Smooth muscle cell (in vitro differentiated cells): Measurements from ENCODE around the gene ALOX15B. TPM values are rescaled to one million over a fixed set of nuclear protein-coding genes. Genes with fewer than 3 reads are reported as not detected.

ENCODE experiments used
- DNase-seq: peaks from one replicate; lab custom pipeline; 2025; ENCODE audit not compliant: unreplicated experiment; lab: John Stamatoyannopoulos, UW
- H2AFZ ChIP-seq: fragments of 200-600 bp; sonication (generic); 2 replicates; pipeline ENCODE4 v1.6.0; 2016; ENCODE audit warnings: antibody characterized with exemption, low read depth, mild to moderate bottlenecking
- H3F3A ChIP-seq: fragments of 200-600 bp; sonication (generic); 2 replicates; pipeline ENCODE4 v1.6.0; 2017; ENCODE audit warnings: antibody characterized with exemption, low read depth
- H3K27ac ChIP-seq: fragments of 200-600 bp; sonication (generic); 2 replicates; pipeline ENCODE4 v1.5.1; 2016; ENCODE audit warnings: low read depth, mild to moderate bottlenecking
- H3K27me3 ChIP-seq: fragments of 200-600 bp; sonication (generic); 2 replicates; pipeline ENCODE4 v1.6.1; 2016; ENCODE audit warnings: low read depth, mild to moderate bottlenecking
- H3K36me3 ChIP-seq: fragments of 200-600 bp; sonication (generic); 2 replicates; pipeline ENCODE4 v1.5.1; 2016; ENCODE audit warnings: low read depth
- H3K4me1 ChIP-seq: fragments of 200-600 bp; sonication (generic); 2 replicates; pipeline ENCODE4 v1.5.1; 2016; ENCODE audit warnings: low read depth
- H3K4me2 ChIP-seq: fragments of 200-600 bp; sonication (generic); 2 replicates; pipeline ENCODE4 v1.6.0; 2016; ENCODE audit warnings: mild to moderate bottlenecking
- H3K4me3 ChIP-seq: fragments of 200-600 bp; sonication (generic); 2 replicates; pipeline ENCODE4 v1.5.1; 2016; ENCODE audit warnings: mild to moderate bottlenecking
- H3K79me2 ChIP-seq: fragments of 200-600 bp; sonication (generic); 2 replicates; pipeline ENCODE4 v1.6.0; 2016; ENCODE audit warnings: low read depth, mild to moderate bottlenecking
- H3K9ac ChIP-seq: fragments of 200-600 bp; sonication (generic); 2 replicates; pipeline ENCODE4 v1.6.0; 2016; ENCODE audit warnings: low read depth
- H3K9me3 ChIP-seq: fragments of 200-600 bp; sonication (generic); replicated peaks from 2 replicates; pipeline ENCODE4 v1.5.1; 2016; ENCODE audit warnings: low read depth
- H4K20me1 ChIP-seq: fragments of 200-600 bp; sonication (generic); 2 replicates; pipeline ENCODE4 v1.6.0; 2016; ENCODE audit warnings: low read depth
- CTCF ChIP-seq: fragments of 200-600 bp; sonication (generic); IDR thresholded peaks from 2 replicates; pipeline ENCODE4 v1.5.1; 2017; ENCODE audit warnings: borderline replicate concordance, mild to moderate bottlenecking, antibody characterized with exemption; ENCODE audit not compliant: insufficient read depth, poor library complexity, severe bottlenecking
- WGBS: methylation state at CpG from one replicate; pipeline ENCODE4 v1.1.7; 2016; ENCODE audit warnings: low lambda C conversion rate; 5-methylcytosine and 5-hydroxymethylcytosine counted together
- polyA plus RNA-seq: library from polyadenylated mRNA; unstranded; fragments of >200 nt; fragmentation: Nextera tagmentation; extraction: Ambion mirVana; gene quantifications from 2 replicates; pipeline ENCODE4 v1.2.1, GENCODE V29; 2016
- total RNA-seq: library from RNA; depleted of rRNA; stranded (reverse); fragments of >200 nt; gene quantifications from 2 replicates; pipeline ENCODE4 v1.2.3, GENCODE V29; 2014

The ALOX15B gene
- total and polyA plus RNA-seq, 2 experiments from 2014 or later, result 0.27 to 0.69 TPM

- Histone ChIP-seq H3F3A (no peaks in the 10 kb centered on the region), H3K9me3 (no peaks in the 10 kb centered on the region), H3K27me3 (peaks cover 9% of the 10 kb centered on the region), H3K9ac (no peak overlapping the region), H3K36me3 (no peaks in the 10 kb centered on the region), H3K27ac (no peak overlapping the region), H3K4me1 (peaks cover 15% of the 10 kb centered on the region), H2AFZ (no peak overlapping the region), H4K20me1 (no peaks in the 10 kb centered on the region), H3K79me2 (no peaks in the 10 kb centered on the region), H3K4me3 (no peak overlapping the region), H3K4me2 (peak overlapping the region; percentile 21)
- TF ChIP-seq CTCF, result no peak
- WGBS, result 58% methylated on average over 3 of the region's 3 CpGs
- no peak for DNase-seq
Measured at GRCh38 chr17:8018436-8018835, 20.4 kb upstream of the ALOX15B start.

GRCh38 chr17:8019166-8019565 is 19.7 kb upstream of the ALOX15B start:
- H3K4me2 ChIP-seq, result peak overlapping the region; percentile 21
- H3K9me3 ChIP-seq, result no peaks in the 10 kb centered on the region
- H3K27me3 ChIP-seq, result peaks cover 9% of the 10 kb centered on the region

GRCh38 chr17:8019665-8020650 is 18.9 kb upstream of the ALOX15B start:
- DNase-seq, result no peak
- Histone ChIP-seq H3K36me3 (no peaks in the 10 kb centered on the region), H3K9ac (no peak overlapping the region), H4K20me1 (no peaks in the 10 kb centered on the region), H3K27ac (no peak overlapping the region), H3K27me3 (peaks cover 8% of the 10 kb centered on the region), H3K4me3 (no peak overlapping the region), H2AFZ (no peak overlapping the region), H3K9me3 (no peaks in the 10 kb centered on the region), H3F3A (no peaks in the 10 kb centered on the region), H3K4me2 (peak overlapping the region; percentile 21), H3K4me1 (peaks cover 15% of the 10 kb centered on the region), H3K79me2 (no peaks in the 10 kb centered on the region)
- WGBS, result 86% methylated on average over 16 of the region's 16 CpGs
- no peak for TF ChIP-seq CTCF

More at GRCh38 chr17:8019166-8019565, 19.7 kb upstream of the ALOX15B start:
- Histone ChIP-seq H3K9ac (no peak overlapping the region), H2AFZ (no peak overlapping the region), H4K20me1 (no peaks in the 10 kb centered on the region), H3K4me1 (peaks cover 15% of the 10 kb centered on the region), H3K4me3 (no peak overlapping the region), H3K79me2 (no peaks in the 10 kb centered on the region), H3F3A (no peaks in the 10 kb centered on the region), H3K27ac (no peak overlapping the region), H3K36me3 (no peaks in the 10 kb centered on the region)
- TF ChIP-seq CTCF, result no peak
- WGBS, result 50% methylated on average over 5 of the region's 5 CpGs
- no peak for DNase-seq
